DOHH2 (cell line): ENCODE measurements around the gene TRAF3IP3.

Experiments
- H3F3A ChIP-seq: fragments of 200-600 bp; sonication (generic), shearing (Covaris generic); 2 replicates; pipeline ENCODE4 v1.6.0; 2016; ENCODE audit warnings: antibody characterized with exemption, mild to moderate bottlenecking; ENCODE audit not compliant: control insufficient read depth, insufficient read depth
- H3K27ac ChIP-seq: fragments of 200-600 bp; sonication (generic); 2 replicates; pipeline ENCODE4 v1.5.1; 2014; ENCODE audit warnings: low read depth, mild to moderate bottlenecking, low read length, moderate library complexity
- H3K27me3 ChIP-seq: fragments of 200-600 bp; sonication (generic); 2 replicates; pipeline ENCODE4 v1.6.1; 2014; ENCODE audit warnings: mild to moderate bottlenecking, low read length, mixed read lengths; ENCODE audit not compliant: control insufficient read depth
- H3K36me3 ChIP-seq: fragments of 200-600 bp; sonication (generic); 2 replicates; pipeline ENCODE4 v1.6.1; 2014; ENCODE audit warnings: mild to moderate bottlenecking, low read length, moderate library complexity, mixed read lengths; ENCODE audit not compliant: control insufficient read depth
- H3K4me1 ChIP-seq: fragments of 200-600 bp; sonication (generic); 2 replicates; pipeline ENCODE4 v1.6.1; 2014; ENCODE audit warnings: mild to moderate bottlenecking, low read length, mixed read lengths; ENCODE audit not compliant: control insufficient read depth
- H3K4me2 ChIP-seq: fragments of 200-600 bp; sonication (generic); 2 replicates; pipeline ENCODE4 v1.6.0; 2014; ENCODE audit warnings: mild to moderate bottlenecking, low read length, moderate library complexity
- H3K4me3 ChIP-seq: fragments of 200-600 bp; sonication (generic); 2 replicates; pipeline ENCODE4 v1.5.1; 2014; ENCODE audit warnings: mild to moderate bottlenecking, low read length, mixed read lengths
- H3K79me2 ChIP-seq: fragments of 200-600 bp; sonication (generic); 2 replicates; pipeline ENCODE4 v1.6.1; 2014; ENCODE audit warnings: mild to moderate bottlenecking, low read length, mixed read lengths; ENCODE audit not compliant: control insufficient read depth
- H3K9me2 ChIP-seq: fragments of 200-600 bp; sonication (generic); replicated peaks from 2 replicates; pipeline ENCODE4 v1.6.1; 2014; ENCODE audit warnings: mild to moderate bottlenecking, low read length, mixed read lengths; ENCODE audit not compliant: control insufficient read depth
- H3K9me3 ChIP-seq: fragments of 200-600 bp; sonication (generic); 2 replicates; pipeline ENCODE4 v1.6.1; 2014; ENCODE audit warnings: antibody characterized with exemption, low read length, mixed read lengths; ENCODE audit not compliant: control insufficient read depth, insufficient read depth
- H4K20me1 ChIP-seq: fragments of 200-600 bp; sonication (generic); 2 replicates; pipeline ENCODE4 v1.6.0; 2014; ENCODE audit warnings: low read depth, mild to moderate bottlenecking, antibody characterized with exemption, low read length, moderate library complexity; ENCODE audit not compliant: control insufficient read depth, insufficient read depth
- EZH2phosphoT487 ChIP-seq: fragments of 200-600 bp; sonication (generic); IDR thresholded peaks from 2 replicates; pipeline ENCODE4 v1.6.1; 2017; ENCODE audit warnings: borderline replicate concordance, mild to moderate bottlenecking, antibody characterized with exemption, low read length, moderate library complexity, mixed read lengths
- TF ChIP-seq, protein P1 (sequence below): fragments of 200-600 bp; sonication (generic); IDR thresholded peaks from one replicate; pipeline ENCODE4 v1.5.1; 2014; ENCODE audit warnings: antibody characterized with exemption, mild to moderate bottlenecking, low read depth, low read length; ENCODE audit not compliant: poor library complexity, severe bottlenecking

TRAF3IP3 gene

GRCh38 chr1:209742409-209743144 lies 13.3 kb upstream of the TRAF3IP3 start:
- Histone ChIP-seq H3K4me3 (no peak overlapping the region), H3F3A (no peaks in the 10 kb centered on the region), H3K4me2 (no peak overlapping the region), H3K4me1 (peaks cover 3% of the 10 kb centered on the region; the same call in 1 of the 2 replicates), H3K79me2 (no peaks in the 10 kb centered on the region), H3K9me3 (no peaks in the 10 kb centered on the region), H3K9me2 (no peaks in the 10 kb centered on the region), H3K27me3 (peaks cover 9% of the 10 kb centered on the region; the same call in 1 of the 2 replicates), H4K20me1 (no peaks in the 10 kb centered on the region), H3K36me3 (no peaks in the 10 kb centered on the region), H3K27ac (no peak overlapping the region)
- no peak for TF ChIP-seq EZH2phosphoT487
- TF ChIP-seq, protein P1, sequence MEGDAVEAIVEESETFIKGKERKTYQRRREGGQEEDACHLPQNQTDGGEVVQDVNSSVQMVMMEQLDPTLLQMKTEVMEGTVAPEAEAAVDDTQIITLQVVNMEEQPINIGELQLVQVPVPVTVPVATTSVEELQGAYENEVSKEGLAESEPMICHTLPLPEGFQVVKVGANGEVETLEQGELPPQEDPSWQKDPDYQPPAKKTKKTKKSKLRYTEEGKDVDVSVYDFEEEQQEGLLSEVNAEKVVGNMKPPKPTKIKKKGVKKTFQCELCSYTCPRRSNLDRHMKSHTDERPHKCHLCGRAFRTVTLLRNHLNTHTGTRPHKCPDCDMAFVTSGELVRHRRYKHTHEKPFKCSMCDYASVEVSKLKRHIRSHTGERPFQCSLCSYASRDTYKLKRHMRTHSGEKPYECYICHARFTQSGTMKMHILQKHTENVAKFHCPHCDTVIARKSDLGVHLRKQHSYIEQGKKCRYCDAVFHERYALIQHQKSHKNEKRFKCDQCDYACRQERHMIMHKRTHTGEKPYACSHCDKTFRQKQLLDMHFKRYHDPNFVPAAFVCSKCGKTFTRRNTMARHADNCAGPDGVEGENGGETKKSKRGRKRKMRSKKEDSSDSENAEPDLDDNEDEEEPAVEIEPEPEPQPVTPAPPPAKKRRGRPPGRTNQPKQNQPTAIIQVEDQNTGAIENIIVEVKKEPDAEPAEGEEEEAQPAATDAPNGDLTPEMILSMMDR, result no peak

DNA sequence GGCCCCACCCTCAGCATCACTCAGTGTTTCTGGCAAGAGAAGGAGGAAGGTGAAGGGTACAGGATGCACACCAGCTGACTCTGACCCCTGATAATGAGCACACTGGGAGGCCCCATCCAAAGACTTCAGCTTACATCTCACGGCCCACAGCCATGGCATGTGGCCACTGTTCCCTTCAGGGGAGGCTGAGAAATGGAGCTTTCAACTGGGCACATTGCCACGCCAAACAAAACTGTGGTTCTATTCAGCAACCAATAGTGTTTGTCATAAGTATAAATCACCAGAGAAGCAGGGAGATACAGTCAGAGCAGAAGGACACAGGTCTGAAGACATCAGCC lies 12.7 kb upstream of the TRAF3IP3 start:
- peaks cover 9% of the 10 kb centered on the region for H3K4me1 ChIP-seq
- H3K27me3 ChIP-seq, result peaks cover 9% of the 10 kb centered on the region; the same call in 1 of the 2 replicates
- H4K20me1 ChIP-seq, result no peaks in the 10 kb centered on the region
- TF ChIP-seq, protein P1, result no peak
- TF ChIP-seq EZH2phosphoT487, result no peak
- no peaks in the 10 kb centered on the region for H3K9me2 ChIP-seq
- H3K27ac ChIP-seq, result no peak overlapping the region
- H3K4me2 ChIP-seq, result no peak overlapping the region
- no peaks in the 10 kb centered on the region for H3K36me3 ChIP-seq
- no peak overlapping the region for H3K4me3 ChIP-seq
- H3K9me3 ChIP-seq, result no peaks in the 10 kb centered on the region
- H3K79me2 ChIP-seq, result no peaks in the 10 kb centered on the region
- H3F3A ChIP-seq, result no peaks in the 10 kb centered on the region

- Histone ChIP-seq H3K27me3 (peaks cover 9% of the 10 kb centered on the region; the same call in 1 of the 2 replicates), H3K27ac (no peak overlapping the region), H3K4me3 (no peak overlapping the region), H3F3A (peaks cover 5% of the 10 kb centered on the region; the same call in 1 of the 2 replicates), H3K9me3 (no peaks in the 10 kb centered on the region), H3K4me2 (no peak overlapping the region), H3K9me2 (no peaks in the 10 kb centered on the region), H3K79me2 (no peaks in the 10 kb centered on the region), H3K4me1 (peaks cover 11% of the 10 kb centered on the region), H4K20me1 (no peaks in the 10 kb centered on the region), H3K36me3 (no peaks in the 10 kb centered on the region)
- TF ChIP-seq, protein P1, result no peak
- TF ChIP-seq EZH2phosphoT487, result no peak
These were observed 9.2 kb upstream of the TRAF3IP3 start for GRCh38 chr1:209746451-209747165.
